Ishikawa (cell line): Measurements from ENCODE around the gene ACSF3.

ENCODE experiments used
- CREB1 ChIP-seq: IDR thresholded peaks from 2 replicates; pipeline ENCODE4 v1.6.1; 2012; ENCODE audit warnings: low read depth
- EGR1 ChIP-seq: IDR thresholded peaks from 2 replicates; pipeline ENCODE4 v1.6.1; 2012
- EP300 ChIP-seq: IDR thresholded peaks from 2 replicates; pipeline ENCODE4 v1.6.1; 2012; ENCODE audit warnings: borderline replicate concordance
- FOXM1 ChIP-seq: IDR thresholded peaks from 2 replicates; pipeline ENCODE4 v1.6.1; 2012; ENCODE audit warnings: low read depth, borderline replicate concordance
- NFIC ChIP-seq: IDR thresholded peaks from 2 replicates; pipeline ENCODE4 v1.6.1; 2012
- RAD21 ChIP-seq: IDR thresholded peaks from 2 replicates; pipeline ENCODE4 v1.6.1; 2012; ENCODE audit warnings: low read depth
- TAF1 ChIP-seq: IDR thresholded peaks from 2 replicates; pipeline ENCODE4 v1.6.1; 2012; ENCODE audit warnings: low read depth, mild to moderate bottlenecking
- USF1 ChIP-seq: IDR thresholded peaks from 2 replicates; pipeline ENCODE4 v1.6.1; 2012

DNA sequence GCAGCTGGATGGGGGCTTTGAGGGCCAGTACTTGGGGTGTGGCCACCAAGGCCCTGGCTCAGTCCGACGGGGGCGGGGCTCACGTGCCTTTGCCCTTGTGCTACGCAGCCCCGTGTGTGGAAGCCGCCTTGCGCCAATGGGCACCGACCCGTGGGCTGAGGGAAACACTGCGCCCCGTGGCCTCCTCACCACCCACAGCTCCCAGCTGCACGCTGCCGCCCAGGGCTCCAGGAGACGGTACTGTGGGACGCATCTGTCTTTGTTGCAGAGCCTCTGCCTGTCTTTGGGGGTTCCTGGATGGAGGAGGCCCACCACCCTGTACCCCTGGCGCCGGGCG lies 85.5 kb downstream of the ACSF3 start:
- TF ChIP-seq CREB1: no peak
- no peak for TF ChIP-seq NFIC
- TF ChIP-seq EP300: no peak
- TF ChIP-seq EGR1: no peak
- TF ChIP-seq FOXM1: no peak
- no peak for TF ChIP-seq USF1
- TF ChIP-seq RAD21: no peak
- TF ChIP-seq TAF1: no peak
